H1 (cell line): ENCODE results near the gene MRPL28. TPM values are rescaled to one million over a fixed set of nuclear protein-coding genes. Genes with fewer than 3 reads are reported as not detected.

Experiments
- CTCF ChIA-PET: fragments of 300-600 bp; sonication (Branson Sonifier 250); formaldehyde crosslinking; loops from one replicate; lab custom pipeline; 2021; ENCODE audit not compliant: partially characterized antibody; lab: Charles Lee
- POLR2A ChIA-PET: fragments of 300-600 bp; sonication (Branson Sonifier 250); formaldehyde crosslinking; loops from one replicate; lab custom pipeline; 2021; ENCODE audit warnings: inconsistent platforms; ENCODE audit not compliant: partially characterized antibody; lab: Charles Lee
- DNase-seq, 2 experiments: peaks; one replicate each; pipeline versions ENCODE4 v3.0.0 to v3.0.0-alpha.2; 2010 to 2022; ENCODE audit warnings: low spot score in 2 of 2, low read depth in 1 of 2, mixed read lengths in 1 of 2
- FAIRE-seq: peaks from 2 replicates; lab custom pipeline; 2011; peaks lifted over from hg19 to GRCh38; lab: Jason Lieb, UNC
- H2AFZ ChIP-seq: 2 replicates; pipeline ENCODE4 v1.8.1; 2012; ENCODE audit warnings: low read length, inconsistent platforms
- H2AK5ac ChIP-seq: 2 replicates; pipeline ENCODE4 v1.6.1; 2013; ENCODE audit warnings: low read depth, low read length
- H2BK120ac ChIP-seq: replicated peaks from 2 replicates; pipeline ENCODE3; 2013; ENCODE audit warnings: low read depth, low read length, inconsistent platforms
- H2BK12ac ChIP-seq: 2 replicates; pipeline ENCODE4 v1.6.1; 2013; ENCODE audit warnings: low read depth, low read length
- H2BK15ac ChIP-seq: 2 replicates; pipeline ENCODE4 v1.6.1; 2013; ENCODE audit warnings: low read length
- H2BK20ac ChIP-seq: 2 replicates; pipeline ENCODE4 v1.6.1; 2013; ENCODE audit warnings: low read length
- H2BK5ac ChIP-seq: 2 replicates; pipeline ENCODE4 v1.6.1; 2013; ENCODE audit warnings: low read depth, low read length
- H3K14ac ChIP-seq: 2 replicates; pipeline ENCODE4 v1.6.1; 2013; ENCODE audit warnings: inconsistent platforms; ENCODE audit not compliant: insufficient read length
- H3K18ac ChIP-seq: 2 replicates; pipeline ENCODE4 v1.6.1; 2013; ENCODE audit warnings: low read length; ENCODE audit errors: extremely low read depth
- H3K23ac ChIP-seq: 2 replicates; pipeline ENCODE4 v1.6.1; 2013; ENCODE audit warnings: inconsistent platforms; ENCODE audit not compliant: insufficient read length
- H3K23me2 ChIP-seq: 2 replicates; pipeline ENCODE4 v1.6.1; 2013; ENCODE audit warnings: low read depth, low read length
- H3K27ac ChIP-seq: 2 replicates; pipeline ENCODE4 v1.6.1; 2011; ENCODE audit warnings: low read depth, low read length, inconsistent platforms
- H3K27me3 ChIP-seq, 4 experiments: replicated peaks in 1 of 4; 1 replicate in 1 of 4; 2 replicates in 3 of 4; pipeline versions ENCODE4 v1.6.1 to v1.8.1; 2011 to 2013; ENCODE audit warnings: low read length in 3 of 4, mild to moderate bottlenecking in 3 of 4, inconsistent platforms in 2 of 4, mixed read lengths in 2 of 4, moderate library complexity in 1 of 4; ENCODE audit not compliant: control insufficient read depth in 3 of 4, insufficient read depth in 3 of 4; ENCODE audit errors: extremely low read depth in 1 of 4
- H3K36me3 ChIP-seq, 4 experiments: 2 replicates each; pipeline versions ENCODE4 v1.6.1 to v1.8.1; 2011 to 2013; ENCODE audit warnings: mild to moderate bottlenecking in 4 of 4, low read length in 3 of 4, moderate library complexity in 2 of 4, control low read depth in 1 of 4, inconsistent platforms in 1 of 4; ENCODE audit not compliant: insufficient read depth in 4 of 4, control insufficient read depth in 2 of 4
- H3K4ac ChIP-seq: replicated peaks from 2 replicates; pipeline ENCODE3; 2013; ENCODE audit warnings: low read length, low read depth, mixed read lengths, inconsistent platforms; ENCODE audit not compliant: insufficient read length
- H3K4me1 ChIP-seq, 4 experiments: replicated peaks in 1 of 4; 1 replicate in 1 of 4; 2 replicates in 3 of 4; pipeline versions ENCODE4 v1.6.1 to v1.8.1; 2011 to 2013; ENCODE audit warnings: low read length in 3 of 4, inconsistent platforms in 2 of 4, mixed read lengths in 1 of 4; ENCODE audit not compliant: insufficient read depth in 4 of 4, control insufficient read depth in 3 of 4
- H3K4me2 ChIP-seq, 2 experiments: 2 replicates each; pipeline versions ENCODE4 v1.6.1 to v1.8.1; 2011 to 2013; ENCODE audit warnings: low read depth in 2 of 2, low read length in 2 of 2, control low read depth in 1 of 2, inconsistent platforms in 1 of 2, mild to moderate bottlenecking in 1 of 2; ENCODE audit not compliant: insufficient read depth in 1 of 2
- H3K4me3 ChIP-seq, 4 experiments: fragments of 200-600, 300-600 bp in 1 of 4; sonication (generic), shearing (Covaris generic), sonication (Bioruptor Twin) in 1 of 4; 2 replicates each; pipeline versions ENCODE4 v1.5.1 to v1.8.1; 2011 to 2016; ENCODE audit warnings: low read length in 4 of 4, low read depth in 3 of 4, control low read depth in 2 of 4, inconsistent platforms in 2 of 4, mild to moderate bottlenecking in 2 of 4, mixed read lengths in 1 of 4, moderate library complexity in 1 of 4; ENCODE audit not compliant: insufficient read depth in 2 of 4; ENCODE audit errors: extremely low read depth in 1 of 4
- H3K56ac ChIP-seq: replicated peaks from 2 replicates; pipeline ENCODE3; 2013; ENCODE audit warnings: low read depth, mild to moderate bottlenecking, mixed read lengths, low read length, inconsistent platforms; ENCODE audit not compliant: insufficient read length
- H3K79me1 ChIP-seq: 2 replicates; pipeline ENCODE4 v1.6.1; 2013; ENCODE audit warnings: low read depth, low read length, control low read depth
- H3K79me2 ChIP-seq, 2 experiments: 2 replicates each; pipeline versions ENCODE4 v1.6.1 to v1.8.1; 2012 to 2013; ENCODE audit warnings: low read length in 2 of 2, mild to moderate bottlenecking in 2 of 2, inconsistent platforms in 1 of 2; ENCODE audit not compliant: insufficient read depth in 2 of 2, control insufficient read depth in 1 of 2
- H3K9ac ChIP-seq, 4 experiments: replicated peaks in 1 of 4; 1 replicate in 1 of 4; 2 replicates in 3 of 4; pipeline versions ENCODE4 v1.6.1 to v1.8.1; 2011 to 2013; ENCODE audit warnings: low read depth in 3 of 4, low read length in 3 of 4, control low read depth in 2 of 4, mild to moderate bottlenecking in 2 of 4, moderate library complexity in 2 of 4, inconsistent platforms in 1 of 4; ENCODE audit errors: extremely low read depth in 1 of 4
- H3K9me3 ChIP-seq, 2 experiments: 2 replicates each; pipeline versions ENCODE4 v1.6.1 to v1.8.1; 2012 to 2013; ENCODE audit warnings: mild to moderate bottlenecking in 2 of 2, moderate library complexity in 2 of 2, control low read depth in 1 of 2, inconsistent platforms in 1 of 2, low read depth in 1 of 2, low read length in 1 of 2, mixed read lengths in 1 of 2; ENCODE audit not compliant: insufficient read depth in 2 of 2
- H4K20me1 ChIP-seq, 2 experiments: replicated peaks in 1 of 2; 2 replicates each; pipeline versions ENCODE3 to v1.8.1; 2011 to 2013; ENCODE audit warnings: inconsistent platforms in 2 of 2, low read length in 2 of 2, mild to moderate bottlenecking in 1 of 2; ENCODE audit not compliant: insufficient read depth in 2 of 2, control insufficient read depth in 1 of 2
- H4K5ac ChIP-seq: 2 replicates; pipeline ENCODE4 v1.6.1; 2013; ENCODE audit warnings: low read length, low read depth, mixed read lengths, inconsistent platforms; ENCODE audit not compliant: insufficient read length
- H4K8ac ChIP-seq: 2 replicates; pipeline ENCODE4 v1.8.0; 2013; ENCODE audit warnings: mild to moderate bottlenecking, moderate library complexity, low read length, inconsistent platforms; ENCODE audit not compliant: insufficient read depth; ENCODE audit errors: extremely low read depth
- H4K91ac ChIP-seq: replicated peaks from 2 replicates; pipeline ENCODE3; 2013; ENCODE audit warnings: low read length, mixed read lengths, inconsistent platforms; ENCODE audit not compliant: insufficient read length
- POLR2A ChIP-seq, 2 experiments: IDR thresholded peaks; 1 replicate in 1 of 2; 2 replicates in 1 of 2; pipeline ENCODE4 v1.6.1; 2011; ENCODE audit warnings: low read depth in 2 of 2, low read length in 2 of 2, mild to moderate bottlenecking in 2 of 2; ENCODE audit errors: control extremely low read depth in 1 of 2
- RAD21 ChIP-seq, 2 experiments: IDR thresholded peaks in 1 of 2; conservative IDR thresholded peaks in 1 of 2; 2 replicates each; pipeline ENCODE4 v1.6.1; 2011; ENCODE audit warnings: low read depth in 2 of 2, low read length in 2 of 2, improper control_type of control experiment in 1 of 2, inconsistent platforms in 1 of 2, mild to moderate bottlenecking in 1 of 2, moderate library complexity in 1 of 2
- SP1 ChIP-seq: IDR thresholded peaks from 2 replicates; pipeline ENCODE4 v1.6.1; 2011; ENCODE audit warnings: low read depth, low read length
- WGBS, 2 experiments: shearing (Covaris generic) in 1 of 2; methylation state at CpG; one replicate each; pipeline versions ENCODE4 v1.1.6 to v1.1.7; 2013 to 2015; ENCODE audit warnings: low lambda C conversion rate in 2 of 2, mixed read lengths in 2 of 2, inconsistent platforms in 1 of 2, low coverage in 1 of 2, missing lambda C conversion rate in 1 of 2; ENCODE audit not compliant: insufficient replicate concordance in 2 of 2, insufficient coverage in 1 of 2, insufficient read length in 1 of 2; ENCODE audit errors: extremely low coverage in 1 of 2, missing lambda C conversion rate in 1 of 2; 5-methylcytosine and 5-hydroxymethylcytosine counted together
- polyA plus RNA-seq, 7 experiments: library from polyadenylated mRNA; depleted of rRNA in 3 of 7; stranded (reverse) in 5 of 7; unstranded in 2 of 7; fragments of >200 nt in 5 of 7; fragments of 200-250 nt in 2 of 7; gene quantifications; 1 replicate in 5 of 7; 2 replicates in 1 of 7; 4 replicates in 1 of 7; pipeline versions ENCODE4 v1.2.1 to v1.2.3, GENCODE V29; 2011 to 2013; ENCODE audit warnings: missing spikeins in 2 of 7, mixed read lengths in 2 of 7
- total RNA-seq: library from RNA; stranded (reverse); fragmentation: NEBNext Ultra II Directional; extraction: Animal tissue kit (Norgen Biotek cat#: 25700); gene quantifications from 2 replicates; pipeline ENCODE4 v1.2.1, GENCODE V29; 2021
- TF ChIP-seq, protein P1 (sequence below), 3 experiments: IDR thresholded peaks; 1 replicate in 2 of 3; 2 replicates in 1 of 3; pipeline versions ENCODE4 v1.5.1 to v1.6.1; 2011; ENCODE audit warnings: low read length in 3 of 3, mild to moderate bottlenecking in 3 of 3, inconsistent platforms in 2 of 3, low read depth in 1 of 3, moderate library complexity in 1 of 3; ENCODE audit not compliant: insufficient read depth in 1 of 3; ENCODE audit errors: control extremely low read depth in 1 of 3

Gene MRPL28
- total and polyA plus RNA-seq, 2 of the 8 experiments (the other 6 are each of a cell fraction or from before 2014, with no cell fraction given), result 88.9 to 188 TPM

- H3K4me2 ChIP-seq, result peak overlapping the region in 1 of 2 experiments; percentile 32; a peak in 2 of 4 replicates
- no peaks in the 10 kb centered on the region; the same call in 1 of the 2 replicates for H3K79me1 ChIP-seq
- H2BK12ac ChIP-seq, result peak overlapping the region; percentile 87; the same call in 1 of the 2 replicates
- H4K91ac ChIP-seq, result no peak overlapping the region
- peak overlapping the region; percentile 29; the same call in 1 of the 2 replicates for H2BK15ac ChIP-seq
- H3K4me1 ChIP-seq, result peaks cover 0 to 26% (median 13%) of the 10 kb centered on the region in 4 experiments; a peak in 6 of 7 replicates
- peak in 1 of 2 experiments; percentile 68 for DNase-seq
- H3K18ac ChIP-seq, result no peak overlapping the region
- no peak overlapping the region for H3K23ac ChIP-seq
- 88% methylated on average over 24 of the region's 24 CpGs; no CpG with 5 or more reads in 1 of the 2 experiments for WGBS, 2 experiments
- ChIA-PET POLR2A (interaction anchor here (0.7 to 6.7 kb wide), 13 partner anchors 8 to 251 kb away, joined by 3 to 67 read pairs (median 4); partner anchors contain the start of genes MRPL28, RAB11FIP3 and WDR90), CTCF (interaction anchor here (0.5 to 1.7 kb wide), 7 partner anchors 8 to 249 kb away, joined by 3 to 9 read pairs (median 4); no protein-coding TSS in a partner anchor)
- H3K23me2 ChIP-seq, result peaks cover 5% of the 10 kb centered on the region
- peak overlapping the region; percentile 71; the same call in 1 of the 2 replicates for H2BK5ac ChIP-seq
- H4K20me1 ChIP-seq, result peaks cover 2 to 21% of the 10 kb centered on the region in 2 experiments
- no peak for FAIRE-seq
- no peaks in the 10 kb centered on the region; a peak in 1 of 4 replicates for H3K79me2 ChIP-seq
- H3K4me3 ChIP-seq, result no peak overlapping the region
- no peak overlapping the region for H4K8ac ChIP-seq
- no peaks in the 10 kb centered on the region for H3K27me3 ChIP-seq
- no peak overlapping the region for H3K14ac ChIP-seq
- peak overlapping the region; percentile 79; the same call in 1 of the 2 replicates for H2AK5ac ChIP-seq
- H3K4ac ChIP-seq, result no peak overlapping the region
- H2AFZ ChIP-seq, result no peak overlapping the region
- no peak overlapping the region for H3K27ac ChIP-seq
- no peaks in the 10 kb centered on the region for H3K9me3 ChIP-seq
- no peak overlapping the region; a peak in 1 of 7 replicates for H3K9ac ChIP-seq
- H3K36me3 ChIP-seq, result peaks cover 7 to 18% (median 14%) of the 10 kb centered on the region in 4 experiments; a peak in 6 of 8 replicates
- H2BK120ac ChIP-seq, result no peak overlapping the region
- no peak overlapping the region for H3K56ac ChIP-seq
- TF ChIP-seq RAD21 (IDR thresholded peaks at IDR 0.05 in 1 of 2, conservative IDR thresholded peaks at IDR 0.05 in 1 of 2; ENCODE audit: low read depth in 2 of 2, low read length in 2 of 2), result peak in 1 of 2 experiments; percentile 6; a peak in 1 of 4 replicates
- TF ChIP-seq, protein P1, sequence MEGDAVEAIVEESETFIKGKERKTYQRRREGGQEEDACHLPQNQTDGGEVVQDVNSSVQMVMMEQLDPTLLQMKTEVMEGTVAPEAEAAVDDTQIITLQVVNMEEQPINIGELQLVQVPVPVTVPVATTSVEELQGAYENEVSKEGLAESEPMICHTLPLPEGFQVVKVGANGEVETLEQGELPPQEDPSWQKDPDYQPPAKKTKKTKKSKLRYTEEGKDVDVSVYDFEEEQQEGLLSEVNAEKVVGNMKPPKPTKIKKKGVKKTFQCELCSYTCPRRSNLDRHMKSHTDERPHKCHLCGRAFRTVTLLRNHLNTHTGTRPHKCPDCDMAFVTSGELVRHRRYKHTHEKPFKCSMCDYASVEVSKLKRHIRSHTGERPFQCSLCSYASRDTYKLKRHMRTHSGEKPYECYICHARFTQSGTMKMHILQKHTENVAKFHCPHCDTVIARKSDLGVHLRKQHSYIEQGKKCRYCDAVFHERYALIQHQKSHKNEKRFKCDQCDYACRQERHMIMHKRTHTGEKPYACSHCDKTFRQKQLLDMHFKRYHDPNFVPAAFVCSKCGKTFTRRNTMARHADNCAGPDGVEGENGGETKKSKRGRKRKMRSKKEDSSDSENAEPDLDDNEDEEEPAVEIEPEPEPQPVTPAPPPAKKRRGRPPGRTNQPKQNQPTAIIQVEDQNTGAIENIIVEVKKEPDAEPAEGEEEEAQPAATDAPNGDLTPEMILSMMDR (IDR thresholded peaks at IDR 0.05; ENCODE audit: control extremely low read depth in 1 of 3, insufficient read depth in 1 of 3, low read depth in 1 of 3, low read length in 3 of 3), result peak in 1 of 3 experiments; percentile 38; a peak in 1 of 4 replicates
- TF ChIP-seq POLR2A (IDR thresholded peaks at IDR 0.05; ENCODE audit: control extremely low read depth in 1 of 2, low read depth in 2 of 2, low read length in 2 of 2), result 0 out of 3 replicates have a peak, but pooled peaks of 1 of the 2 experiments have one; percentile 22
- no peak for TF ChIP-seq SP1
- H4K5ac ChIP-seq, result no peak overlapping the region
- H2BK20ac ChIP-seq, result no peak overlapping the region
Measured at GRCh38 chr16:398561-399339, 28.4 kb upstream of the MRPL28 start.
